ENCODE data around the gene S100A2.

Gene S100A2

GRCh38 chr1:153552335-153552734 lies 13.3 kb downstream of the S100A2 start:
- DNase-seq (ENCODE audit: low read depth), result no peak
- H3K4me3 ChIP-seq (ENCODE audit: control insufficient read depth, low read depth, low read length), result no peak overlapping the region
- TF ChIP-seq, protein P1, sequence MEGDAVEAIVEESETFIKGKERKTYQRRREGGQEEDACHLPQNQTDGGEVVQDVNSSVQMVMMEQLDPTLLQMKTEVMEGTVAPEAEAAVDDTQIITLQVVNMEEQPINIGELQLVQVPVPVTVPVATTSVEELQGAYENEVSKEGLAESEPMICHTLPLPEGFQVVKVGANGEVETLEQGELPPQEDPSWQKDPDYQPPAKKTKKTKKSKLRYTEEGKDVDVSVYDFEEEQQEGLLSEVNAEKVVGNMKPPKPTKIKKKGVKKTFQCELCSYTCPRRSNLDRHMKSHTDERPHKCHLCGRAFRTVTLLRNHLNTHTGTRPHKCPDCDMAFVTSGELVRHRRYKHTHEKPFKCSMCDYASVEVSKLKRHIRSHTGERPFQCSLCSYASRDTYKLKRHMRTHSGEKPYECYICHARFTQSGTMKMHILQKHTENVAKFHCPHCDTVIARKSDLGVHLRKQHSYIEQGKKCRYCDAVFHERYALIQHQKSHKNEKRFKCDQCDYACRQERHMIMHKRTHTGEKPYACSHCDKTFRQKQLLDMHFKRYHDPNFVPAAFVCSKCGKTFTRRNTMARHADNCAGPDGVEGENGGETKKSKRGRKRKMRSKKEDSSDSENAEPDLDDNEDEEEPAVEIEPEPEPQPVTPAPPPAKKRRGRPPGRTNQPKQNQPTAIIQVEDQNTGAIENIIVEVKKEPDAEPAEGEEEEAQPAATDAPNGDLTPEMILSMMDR (IDR thresholded peaks at IDR 0.05; ENCODE audit: control insufficient read depth, insufficient read depth, low read depth, low read length, missing control alignments), result no peak

DNA sequence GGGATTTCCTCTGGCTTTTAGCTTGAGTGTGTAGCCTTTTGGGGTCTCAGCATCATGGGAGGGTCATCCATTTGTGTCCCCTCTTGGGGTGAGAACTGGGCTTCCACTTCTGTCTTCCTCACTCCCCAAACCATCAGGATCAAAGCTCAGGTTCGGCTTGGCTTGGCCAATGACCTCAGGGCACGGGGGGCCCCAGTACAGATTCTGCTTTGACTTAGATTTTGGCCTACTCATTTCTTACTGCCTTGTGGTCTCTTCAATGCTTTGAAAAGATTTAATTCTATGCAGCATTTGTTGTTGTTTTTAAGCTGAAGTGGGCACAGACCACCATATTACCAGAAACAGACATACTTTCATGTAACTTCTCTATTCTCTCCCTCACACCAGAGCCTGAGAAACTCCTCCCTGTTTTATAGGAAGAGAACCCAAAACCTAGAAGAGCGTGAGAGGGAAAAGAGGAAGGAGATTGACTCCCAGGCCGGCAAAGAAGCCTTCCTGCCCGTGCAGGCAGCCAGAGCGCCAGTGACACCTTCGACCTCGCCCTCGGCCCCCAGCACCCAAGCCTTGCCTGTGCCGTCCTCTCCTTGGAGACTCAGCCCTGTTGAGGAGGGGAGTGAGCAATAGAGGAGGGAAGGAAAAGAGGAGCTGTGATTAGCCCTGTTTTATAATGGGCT lies 14.7 kb downstream of the S100A2 start:
- no peak for DNase-seq (ENCODE audit: low read depth)
- TF ChIP-seq, protein P1 (IDR thresholded peaks at IDR 0.05; ENCODE audit: control insufficient read depth, insufficient read depth, low read depth, low read length, missing control alignments), result no peak
- H3K4me3 ChIP-seq (ENCODE audit: control insufficient read depth, low read depth, low read length), result no peak overlapping the region

- TF ChIP-seq, protein P1 (IDR thresholded peaks at IDR 0.05; ENCODE audit: control insufficient read depth, insufficient read depth, low read depth, low read length, missing control alignments), result no peak
- no peak overlapping the region for H3K4me3 ChIP-seq (ENCODE audit: control insufficient read depth, low read depth, low read length)
- DNase-seq (ENCODE audit: low read depth), result no peak
Observed at GRCh38 chr1:153550398-153550758, 15.3 kb downstream of the S100A2 start.

- H3K4me3 ChIP-seq (ENCODE audit: control insufficient read depth, low read depth, low read length), result no peak overlapping the region
- DNase-seq (ENCODE audit: low read depth), result no peak
- TF ChIP-seq, protein P1 (IDR thresholded peaks at IDR 0.05; ENCODE audit: control insufficient read depth, insufficient read depth, low read depth, low read length, missing control alignments), result no peak
Observed at GRCh38 chr1:153549741-153550397, 15.8 kb downstream of the S100A2 start.

DNA sequence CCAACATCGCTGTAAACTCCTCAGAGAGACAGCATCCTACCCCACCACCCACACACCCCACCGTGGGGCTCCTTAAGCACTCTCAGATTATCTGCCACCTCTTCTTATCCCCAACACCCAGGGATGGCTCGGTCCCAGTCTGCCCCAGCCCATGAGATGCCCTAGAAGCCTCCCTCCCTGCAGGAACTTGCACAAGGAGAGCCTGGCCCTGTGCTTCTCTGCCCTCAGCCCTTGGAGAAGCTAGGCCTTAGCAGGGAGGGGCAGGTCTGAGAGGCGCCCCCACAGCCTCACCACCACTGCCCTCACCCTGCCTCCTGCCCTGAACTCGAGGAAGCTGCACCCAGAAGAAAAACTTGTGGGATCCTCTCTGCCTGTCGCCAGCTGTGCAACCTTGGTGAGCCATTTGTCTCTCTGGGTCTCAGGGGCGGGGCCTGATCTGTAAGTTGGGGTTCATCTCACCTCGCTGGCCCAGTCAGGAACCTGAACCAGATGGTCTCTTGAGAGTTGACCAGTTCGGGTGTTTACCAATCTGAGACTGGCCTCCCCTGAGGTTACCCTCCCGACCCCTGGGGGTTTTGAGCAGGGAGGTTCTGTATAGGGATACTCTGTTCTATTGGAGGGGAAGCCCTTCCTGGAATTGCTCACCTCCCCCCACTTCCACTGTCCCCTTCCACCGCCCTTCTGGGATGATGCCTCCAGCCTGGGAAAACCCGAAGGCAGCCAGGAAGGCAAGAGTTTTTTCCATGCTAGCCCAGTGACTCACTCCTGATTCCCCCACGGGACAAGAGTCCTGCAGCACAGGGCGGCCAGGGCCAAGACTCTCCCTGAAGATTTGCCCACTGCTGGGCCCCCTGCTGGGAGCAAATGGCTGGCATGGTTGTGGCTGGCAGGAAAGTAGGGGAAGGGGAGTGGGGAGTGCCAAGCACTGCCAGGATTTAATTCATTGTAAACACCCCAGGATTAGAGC lies 16.6 kb downstream of the S100A2 start, which contains the start of gene S100A3:
Gene S100A3, minus strand, starts transcription at position 537 of the 967 bp plus-strand sequence. CDS start 773 bp downstream, outside the sequence.
- TF ChIP-seq, protein P1 (IDR thresholded peaks at IDR 0.05; ENCODE audit: control insufficient read depth, insufficient read depth, low read depth, low read length, missing control alignments), result peak; percentile 34
- no peak within 1 kb of the TSS for H3K4me3 ChIP-seq (ENCODE audit: control insufficient read depth, low read depth, low read length)
- no peak for DNase-seq (ENCODE audit: low read depth)
